GM18498 (cell line): ENCODE data around the gene AP1M2.
"Not testable (repeated sequence)": the region's sequence is repeated elsewhere in the genome, so short reads cannot be mapped to it uniquely, and the experiment has no call there.

Experiments used
- ATAC-seq: cut with Tn5 transposase; IDR thresholded peaks from one replicate; pipeline ENCODE4 v1.9.1; 2021; ENCODE audit warnings: mild to moderate bottlenecking, moderate library complexity; ENCODE audit not compliant: unreplicated experiment

AP1M2 gene

GRCh38 chr19:10602330-10603083, 15.4 kb upstream of the AP1M2 start:
- peak; percentile 65 for ATAC-seq

GRCh38 chr19:10601999-10602329, 14.9 kb upstream of the AP1M2 start:
- no peak for ATAC-seq

DNA sequence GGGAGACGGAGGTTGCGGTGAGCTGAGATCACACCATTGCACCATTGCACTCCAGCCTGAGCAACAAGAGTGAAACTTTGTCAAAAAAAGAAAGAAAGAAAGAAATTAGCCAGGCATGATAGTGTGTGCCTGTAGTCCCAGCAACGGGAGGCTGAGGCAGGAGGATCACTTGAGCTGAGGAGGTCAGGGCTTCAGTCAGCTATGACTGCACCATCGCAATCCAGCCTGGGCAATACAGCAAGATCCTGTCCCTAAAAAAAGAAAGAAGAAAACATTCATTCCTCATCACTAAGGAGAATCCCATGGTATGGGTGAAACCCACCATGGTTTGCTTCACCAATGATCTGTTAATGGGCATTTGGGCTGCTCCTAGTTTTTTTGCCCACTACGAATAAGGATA, 13.0 kb upstream of the AP1M2 start:
- ATAC-seq, result no peak

DNA sequence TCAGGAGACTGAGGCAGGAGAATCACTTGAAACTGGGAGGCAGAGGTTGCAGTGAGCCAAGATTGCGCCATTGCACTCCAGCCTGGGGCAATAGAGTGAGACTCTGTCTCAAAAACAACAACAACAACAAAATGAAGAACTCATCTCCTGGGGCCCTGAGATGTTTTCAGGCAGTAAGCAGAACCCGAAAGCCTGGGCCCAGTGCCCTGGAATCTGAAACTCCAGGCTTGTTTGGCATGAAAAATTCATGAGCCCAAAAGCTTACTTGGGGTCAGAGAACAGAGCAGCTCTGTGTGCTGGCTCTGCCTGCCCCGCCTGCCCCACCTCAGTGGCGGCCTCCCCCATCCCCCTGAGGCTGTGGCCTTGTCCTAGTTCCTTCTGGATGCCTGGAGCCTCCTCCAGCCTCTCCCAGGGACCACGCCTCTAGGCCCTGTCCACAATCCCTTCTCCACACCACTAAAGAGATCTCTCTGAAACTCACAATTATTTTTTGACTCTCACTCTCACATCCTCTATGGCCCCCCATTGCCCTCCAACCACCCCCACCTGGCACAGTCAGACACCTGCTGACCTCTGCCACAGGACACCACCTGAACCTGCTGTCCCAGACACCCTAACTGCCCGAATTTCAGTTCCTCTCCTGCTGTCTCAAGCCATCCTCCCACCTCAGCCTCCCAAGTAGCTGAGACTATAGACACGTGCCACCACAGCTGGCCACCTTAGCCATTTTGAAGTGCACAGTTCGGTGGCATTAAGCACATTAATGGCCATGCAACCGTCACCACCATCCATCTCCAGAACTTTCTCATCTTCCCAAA, 6.9 kb upstream of the AP1M2 start:
- peak; percentile 56 for ATAC-seq

- no peak for ATAC-seq
Measured at GRCh38 chr19:10593148-10593547, 6.0 kb upstream of the AP1M2 start.

GRCh38 chr19:10587839-10588150, 683 bp upstream of the AP1M2 start:
- no peak for ATAC-seq

GRCh38 chr19:10586396-10586795, 716 bp downstream of the AP1M2 start:
- no peak for ATAC-seq

GRCh38 chr19:10583036-10583776, 3.9 kb downstream of the AP1M2 start:
- no peak for ATAC-seq

GRCh38 chr19:10582091-10582490, 5.0 kb downstream of the AP1M2 start:
- ATAC-seq, result no peak

- ATAC-seq, result peak; percentile 57
Measured at GRCh38 chr19:10580979-10581631, 6.0 kb downstream of the AP1M2 start.

- no peak for ATAC-seq
Measured at GRCh38 chr19:10577951-10578350, 9.2 kb downstream of the AP1M2 start.

DNA sequence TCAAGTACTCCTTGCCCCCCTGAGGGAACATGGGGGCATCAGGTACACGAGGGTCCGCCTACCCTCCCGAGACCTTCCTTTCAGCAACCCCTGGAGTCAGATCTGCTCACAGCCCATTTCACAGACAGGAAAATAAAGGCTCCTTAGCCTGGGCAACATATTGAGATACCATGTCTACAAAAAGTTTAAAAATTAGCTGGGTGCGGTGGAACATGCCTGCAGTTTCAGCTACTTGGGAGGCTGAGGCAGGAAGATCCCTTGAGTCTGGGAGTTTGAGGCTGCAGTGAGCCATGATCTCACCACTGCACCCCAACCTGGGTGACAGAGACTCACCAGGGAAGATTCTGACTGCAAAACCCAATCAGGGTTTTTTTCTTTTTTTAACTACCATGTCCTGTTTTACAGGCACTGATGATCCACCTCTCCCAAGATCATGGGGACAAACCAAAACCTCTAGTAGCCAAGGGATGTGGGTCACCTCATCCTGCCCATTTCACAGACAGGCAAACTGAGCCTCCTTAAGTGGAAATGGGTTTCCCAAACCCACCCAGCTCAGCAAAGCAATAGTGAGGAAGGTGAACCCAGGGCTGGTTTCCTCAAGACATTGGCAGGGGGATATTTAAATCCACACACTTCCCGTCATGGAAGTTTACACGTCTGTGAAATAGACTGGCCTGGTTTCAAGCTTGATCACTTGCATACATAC, 11.9 kb downstream of the AP1M2 start:
- ATAC-seq, result no peak

GRCh38 chr19:10574462-10574861, 12.7 kb downstream of the AP1M2 start:
- no peak for ATAC-seq

GRCh38 chr19:10573793-10574192, 13.3 kb downstream of the AP1M2 start:
- ATAC-seq, result not testable (repeated sequence)

- peak; percentile 71 for ATAC-seq
Measured at GRCh38 chr19:10568826-10569651, 18.1 kb downstream of the AP1M2 start, which contains the start of gene CDKN2D. Gene CDKN2D (minus strand): TSS chr19:10568979. CDS start chr19:10568653, 326 bp downstream.

DNA sequence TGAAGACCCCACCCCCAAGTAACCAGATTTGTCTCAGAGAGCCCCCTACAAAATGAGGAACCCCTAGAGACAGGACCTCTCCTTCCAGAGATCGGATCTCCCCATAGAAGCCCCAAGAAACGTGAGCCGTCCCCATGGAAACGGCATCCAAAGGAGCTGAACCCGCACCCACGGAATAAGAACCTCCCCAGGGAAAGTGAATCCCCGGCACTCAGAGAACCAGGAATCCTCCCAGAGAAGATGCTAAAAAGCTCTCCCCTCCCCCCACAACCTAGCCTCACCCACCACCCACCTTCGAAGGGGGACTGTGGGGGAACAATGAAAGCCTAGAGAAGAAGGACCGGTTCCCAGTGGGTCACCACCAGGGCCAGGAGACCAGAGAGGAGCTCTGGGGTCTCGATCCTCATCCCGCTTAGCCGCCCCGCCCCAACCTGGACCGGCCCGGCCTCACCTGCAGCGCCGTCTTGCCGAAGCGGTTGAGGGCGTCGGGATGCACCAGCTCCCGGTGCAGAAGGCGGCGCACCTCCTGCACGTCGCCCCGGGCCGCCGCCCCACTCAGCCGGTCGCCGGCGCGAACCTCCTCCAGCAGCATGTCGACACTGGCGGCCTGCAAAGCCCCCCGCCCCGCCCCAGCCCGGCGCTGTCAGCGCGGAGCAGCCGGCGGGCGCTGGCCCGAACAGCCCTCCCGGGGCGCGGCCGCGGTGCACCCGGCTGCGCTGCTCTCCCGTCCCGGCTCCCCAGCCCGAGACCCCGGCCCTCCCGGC, 18.9 kb downstream of the AP1M2 start:
- ATAC-seq, result peak; percentile 9

DNA sequence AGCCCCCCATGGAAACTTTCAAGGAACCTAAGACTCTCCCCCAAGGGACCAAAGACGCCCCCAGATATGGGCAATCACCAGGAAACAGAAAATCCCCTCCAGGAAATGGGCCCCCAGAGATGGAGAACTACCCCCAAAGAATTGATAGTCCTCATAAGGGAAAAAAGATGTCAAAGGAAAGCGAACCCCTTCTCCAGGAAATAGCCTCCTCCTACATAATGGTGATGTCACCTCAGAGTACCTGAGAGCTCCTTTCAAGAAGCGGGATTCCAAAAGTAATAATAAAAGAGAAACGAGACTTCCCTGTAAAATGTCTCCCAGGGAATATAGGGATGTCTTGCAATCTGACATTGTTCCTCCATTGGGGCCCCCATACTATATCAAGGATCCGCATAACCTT, 19.5 kb downstream of the AP1M2 start:
- ATAC-seq, result no peak

DNA sequence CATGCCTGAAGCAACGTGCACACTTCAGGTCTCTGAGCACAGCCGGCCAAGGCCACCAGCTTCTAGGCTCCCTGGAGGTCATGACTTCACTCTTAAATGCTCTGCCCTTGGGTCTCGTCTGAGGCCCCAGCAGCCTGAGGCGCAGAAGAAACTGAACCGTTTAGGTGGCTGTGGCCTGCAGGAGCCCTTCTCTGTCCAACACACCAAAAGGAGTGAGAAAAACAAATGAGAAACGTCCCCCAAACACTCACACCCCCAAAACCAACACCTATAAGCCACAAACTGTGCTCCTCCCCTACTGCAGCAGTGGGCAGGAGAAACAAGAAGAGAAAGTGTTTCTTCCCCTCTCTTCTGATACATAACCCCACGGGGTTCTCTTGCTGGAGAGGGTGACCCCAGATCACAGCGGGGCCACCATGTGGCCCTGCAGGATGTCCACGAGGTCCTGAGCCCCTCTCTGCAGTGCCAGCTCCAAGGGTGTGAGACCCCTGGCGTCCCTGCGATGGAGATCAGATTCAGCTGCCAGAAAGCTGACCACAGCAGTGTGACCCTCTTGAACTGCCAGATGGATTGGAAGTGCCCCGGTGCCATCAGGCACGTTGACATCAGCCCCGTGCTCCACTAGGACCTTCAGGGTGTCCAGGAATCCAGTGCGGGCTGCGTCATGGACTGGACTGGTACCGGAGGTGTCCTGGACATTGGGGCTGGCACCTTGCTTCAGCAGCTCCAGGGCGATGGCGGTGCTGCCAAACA, 20.3 kb downstream of the AP1M2 start:
- no peak for ATAC-seq

GRCh38 chr19:10566408-10566657, 20.8 kb downstream of the AP1M2 start:
- ATAC-seq, result no peak
